ENCODE measurements around the gene THSD7B. TPM values are rescaled to one million over a fixed set of nuclear protein-coding genes. Genes with fewer than 3 reads are reported as not detected.

Gene THSD7B
- total RNA-seq, 1 donor from 2014 or later, result 0.38 TPM

DNA sequence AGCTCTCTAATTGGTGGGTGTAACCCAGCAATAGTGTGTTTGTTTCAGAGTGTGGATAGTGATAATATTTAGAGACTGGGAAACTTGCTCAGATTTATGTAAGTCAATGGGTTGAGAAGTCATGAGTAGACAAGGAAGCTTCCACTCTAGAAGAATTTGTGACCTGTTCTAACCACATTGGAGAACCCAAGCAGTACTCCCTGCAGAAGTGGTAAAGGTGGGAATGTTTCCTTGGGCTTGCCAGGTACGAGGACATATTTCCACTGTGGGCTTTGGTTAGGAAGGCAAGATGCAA, 350.4 kb downstream of the THSD7B start:
- Histone ChIP-seq H3K27ac (no peak overlapping the region), H3K27me3 (ENCODE audit: low read depth) (no peaks in the 10 kb centered on the region), H3K4me1 (no peaks in the 10 kb centered on the region), H3K36me3 (no peaks in the 10 kb centered on the region), H3K9me3 (no peaks in the 10 kb centered on the region), H3K4me3 (no peak overlapping the region)
- intact Hi-C loops (cut with DNase I), result no loop called here
- peak in 1 of 2 donors; percentile 40 for ATAC-seq
- TF ChIP-seq, protein P1, sequence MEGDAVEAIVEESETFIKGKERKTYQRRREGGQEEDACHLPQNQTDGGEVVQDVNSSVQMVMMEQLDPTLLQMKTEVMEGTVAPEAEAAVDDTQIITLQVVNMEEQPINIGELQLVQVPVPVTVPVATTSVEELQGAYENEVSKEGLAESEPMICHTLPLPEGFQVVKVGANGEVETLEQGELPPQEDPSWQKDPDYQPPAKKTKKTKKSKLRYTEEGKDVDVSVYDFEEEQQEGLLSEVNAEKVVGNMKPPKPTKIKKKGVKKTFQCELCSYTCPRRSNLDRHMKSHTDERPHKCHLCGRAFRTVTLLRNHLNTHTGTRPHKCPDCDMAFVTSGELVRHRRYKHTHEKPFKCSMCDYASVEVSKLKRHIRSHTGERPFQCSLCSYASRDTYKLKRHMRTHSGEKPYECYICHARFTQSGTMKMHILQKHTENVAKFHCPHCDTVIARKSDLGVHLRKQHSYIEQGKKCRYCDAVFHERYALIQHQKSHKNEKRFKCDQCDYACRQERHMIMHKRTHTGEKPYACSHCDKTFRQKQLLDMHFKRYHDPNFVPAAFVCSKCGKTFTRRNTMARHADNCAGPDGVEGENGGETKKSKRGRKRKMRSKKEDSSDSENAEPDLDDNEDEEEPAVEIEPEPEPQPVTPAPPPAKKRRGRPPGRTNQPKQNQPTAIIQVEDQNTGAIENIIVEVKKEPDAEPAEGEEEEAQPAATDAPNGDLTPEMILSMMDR (IDR thresholded peaks at IDR 0.05), result no peak
- DNase-seq, result no peak

DNA sequence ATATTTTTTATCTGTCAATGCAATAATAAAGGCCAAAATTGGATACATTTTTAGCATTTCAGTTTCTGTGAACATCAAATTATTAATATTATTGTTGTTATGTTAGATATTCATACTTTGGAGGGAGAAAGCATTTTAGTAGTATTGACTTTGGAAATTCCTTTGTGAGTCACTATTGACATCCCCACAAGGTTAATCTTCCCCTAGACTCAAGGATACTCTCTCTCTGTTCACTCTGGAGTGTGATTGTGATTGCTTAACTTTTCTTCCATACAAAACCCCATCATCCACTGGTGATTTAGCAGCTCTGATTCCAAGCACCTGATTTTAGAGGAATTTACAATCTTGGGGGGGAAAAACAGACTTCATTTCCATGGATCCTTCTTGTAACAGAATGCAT, 352.0 kb downstream of the THSD7B start:
- no peaks in the 10 kb centered on the region for H3K9me3 ChIP-seq
- H3K27ac ChIP-seq, result no peak overlapping the region
- TF ChIP-seq, protein P1 (IDR thresholded peaks at IDR 0.05), result no peak
- no peaks in the 10 kb centered on the region for H3K27me3 ChIP-seq (ENCODE audit: low read depth)
- intact Hi-C loops (cut with DNase I), result no loop called here
- ATAC-seq (no peak), DNase-seq (no peak)
- H3K4me1 ChIP-seq, result no peaks in the 10 kb centered on the region
- H3K4me3 ChIP-seq, result no peak overlapping the region
- H3K36me3 ChIP-seq, result no peaks in the 10 kb centered on the region

DNA sequence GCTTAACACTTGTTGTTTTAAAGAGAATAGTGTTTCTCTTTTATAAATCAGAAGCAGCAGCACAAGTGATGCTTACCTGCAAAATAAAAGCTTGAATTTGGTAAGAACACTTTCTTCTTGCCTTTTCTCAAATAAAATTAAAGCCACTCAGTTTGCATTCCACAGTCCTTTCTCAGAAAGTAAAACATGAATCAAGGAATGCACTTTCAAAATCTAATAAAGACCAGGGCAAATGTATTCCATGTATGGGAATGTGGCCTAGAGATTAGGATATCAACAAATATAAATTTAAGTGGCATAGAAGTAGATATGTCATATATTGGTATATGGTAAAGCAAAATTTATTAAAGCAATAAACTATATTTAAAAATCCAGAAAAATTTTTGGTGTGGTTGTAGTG, 352.8 kb downstream of the THSD7B start:
- no peaks in the 10 kb centered on the region for H3K27me3 ChIP-seq (ENCODE audit: low read depth)
- no peak for ATAC-seq
- no peaks in the 10 kb centered on the region for H3K9me3 ChIP-seq
- no peak overlapping the region for H3K4me3 ChIP-seq
- intact Hi-C loops (cut with DNase I), result no loop called here
- no peak overlapping the region for H3K27ac ChIP-seq
- DNase-seq, result no peak
- TF ChIP-seq, protein P1 (IDR thresholded peaks at IDR 0.05), result no peak
- H3K4me1 ChIP-seq, result no peaks in the 10 kb centered on the region
- H3K36me3 ChIP-seq, result no peaks in the 10 kb centered on the region

DNA sequence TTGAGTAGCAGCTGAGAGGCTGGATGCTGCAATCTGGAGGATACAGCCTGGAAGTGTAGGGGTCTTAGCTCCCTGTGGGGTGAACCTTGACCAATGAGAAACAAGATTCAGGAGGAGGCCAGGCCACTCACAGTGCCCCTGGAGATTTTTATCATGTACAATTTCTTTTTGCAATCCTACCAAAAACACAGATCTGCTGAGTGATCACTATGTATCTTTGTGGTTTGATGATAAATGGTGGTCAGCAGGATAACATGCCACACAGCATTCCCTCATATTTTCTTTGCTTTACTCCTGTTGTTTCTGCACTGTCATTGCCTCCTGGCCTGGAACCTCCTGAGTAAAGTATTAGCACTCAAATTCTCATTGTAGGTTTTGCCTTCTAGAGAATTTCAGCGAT, 357.9 kb downstream of the THSD7B start:
- DNase-seq, result no peak
- H3K36me3 ChIP-seq, result no peaks in the 10 kb centered on the region
- intact Hi-C loops (cut with DNase I), result no loop called here
- no peaks in the 10 kb centered on the region for H3K27me3 ChIP-seq (ENCODE audit: low read depth)
- ATAC-seq, result no peak
- H3K27ac ChIP-seq, result no peak overlapping the region
- H3K4me3 ChIP-seq, result no peak overlapping the region
- H3K9me3 ChIP-seq, result no peaks in the 10 kb centered on the region
- no peaks in the 10 kb centered on the region for H3K4me1 ChIP-seq
- TF ChIP-seq, protein P1 (IDR thresholded peaks at IDR 0.05), result no peak

DNA sequence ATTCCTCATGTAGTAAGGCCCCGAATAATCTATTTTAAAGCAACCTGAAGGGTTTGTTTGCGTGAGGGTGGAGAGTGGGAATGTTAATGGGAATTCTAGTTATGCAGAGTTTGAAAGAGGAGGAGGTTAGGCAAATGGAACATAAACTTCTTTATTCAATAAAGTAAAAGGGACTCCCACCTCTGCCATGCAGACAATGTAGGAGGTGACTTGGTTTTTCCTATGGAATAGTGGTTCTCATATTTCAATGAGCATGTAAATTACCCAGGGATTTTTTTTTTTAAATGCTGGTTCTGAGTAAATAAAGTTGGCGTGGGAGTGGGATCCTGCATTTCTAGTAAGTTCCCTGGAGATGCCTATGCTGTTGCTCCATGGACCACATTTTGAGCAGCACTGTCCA, 367.9 kb downstream of the THSD7B start:
- intact Hi-C loops (cut with DNase I), result no loop called here

More for the DNA sequence above, 367.9 kb downstream of the THSD7B start:
- TF ChIP-seq, protein P1 (IDR thresholded peaks at IDR 0.05), result no peak
- H3K27ac ChIP-seq, result no peak overlapping the region
- H3K36me3 ChIP-seq, result no peaks in the 10 kb centered on the region
- H3K4me3 ChIP-seq, result no peak overlapping the region
- no peaks in the 10 kb centered on the region for H3K4me1 ChIP-seq
- H3K27me3 ChIP-seq (ENCODE audit: low read depth), result no peaks in the 10 kb centered on the region
- DNase-seq (no peak), ATAC-seq (no peak)
- no peaks in the 10 kb centered on the region for H3K9me3 ChIP-seq
